HCT116 (cell line): ENCODE data around the gene CEP55. TPM values are rescaled to one million over a fixed set of nuclear protein-coding genes. Genes with fewer than 3 reads are reported as not detected.

Experiments
- ATAC-seq: fragments of 200-7000 bp; cut with Tn5 transposase; 2 replicates; pipeline ENCODE4 v1.9.1; 2020; ENCODE audit warnings: mild to moderate bottlenecking, moderate library complexity
- BruUV-seq: library from RNA; stranded (reverse); fragments of 400-500 nt; replicated peaks from 2 replicates; lab custom pipeline; 2021; lab: Mats Ljungman, UMichigan
- CTCF ChIA-PET: fragments of 300-600 bp; sonication (Branson Sonifier 250); formaldehyde crosslinking; loops from one replicate; lab custom pipeline; 2021; ENCODE audit warnings: antibody characterized with exemption; lab: Charles Lee
- POLR2A ChIA-PET: fragments of 300-600, 350-600 bp; sonication (Branson Sonifier 250); formaldehyde crosslinking; loops from one replicate; lab custom pipeline; 2021; ENCODE audit warnings: antibody characterized with exemption; lab: Charles Lee
- RAD21 ChIA-PET, 2 experiments: fragments of 300-600 bp; sonication (Branson Sonifier 250); formaldehyde crosslinking; loops; one replicate each; lab custom pipeline; 2023; ENCODE audit warnings: low total read pairs in 2 of 2; ENCODE audit not compliant: uncharacterized antibody in 2 of 2, unreplicated experiment in 2 of 2, low non-redundant PET in 1 of 2; lab: Charles Lee
- DNase-seq: peaks from one replicate; pipeline ENCODE4 v3.0.0-alpha.2; 2010; ENCODE audit warnings: low read depth, low spot score
- H2AFZ ChIP-seq: fragments of 200-600 bp; shearing (Covaris generic), sonication (generic); 2 replicates; pipeline ENCODE4 v1.6.1; 2017; ENCODE audit warnings: low read depth, mixed run types, mixed read lengths, antibody characterized with exemption, low read length; ENCODE audit not compliant: poor library complexity, severe bottlenecking
- H3K27ac ChIP-seq: 2 replicates; pipeline ENCODE4 v1.5.1; 2012; ENCODE audit warnings: low read depth, low read length
- H3K27me3 ChIP-seq: fragments of 200-600 bp; sonication (generic); 2 replicates; pipeline ENCODE4 v1.6.1; 2016; ENCODE audit warnings: mixed run types, low read length, mixed read lengths; ENCODE audit not compliant: insufficient read depth
- H3K36me3 ChIP-seq, 2 experiments: fragments of 200-500 bp in 1 of 2; fragments of 200-600 bp in 1 of 2; sonication (Bioruptor generic) in 1 of 2; sonication (generic) in 1 of 2; 2 replicates each; pipeline versions ENCODE4 v1.5.1 to v1.6.1; 2014 to 2016; ENCODE audit warnings: low read length in 2 of 2, inconsistent platforms in 1 of 2, mixed read lengths in 1 of 2, mixed run types in 1 of 2; ENCODE audit not compliant: insufficient read depth in 2 of 2, control insufficient read depth in 1 of 2
- H3K4me1 ChIP-seq, 2 experiments: fragments of 200-600 bp in 1 of 2; sonication (generic) in 1 of 2; 2 replicates each; pipeline versions ENCODE4 v1.5.1 to v1.6.1; 2012 to 2017; ENCODE audit warnings: low read length in 2 of 2, inconsistent platforms in 1 of 2, mild to moderate bottlenecking in 1 of 2, mixed read lengths in 1 of 2, mixed run types in 1 of 2, moderate library complexity in 1 of 2; ENCODE audit not compliant: insufficient read depth in 2 of 2, control insufficient read depth in 1 of 2
- H3K4me2 ChIP-seq: fragments of 200-600 bp; sonication (generic); 2 replicates; pipeline ENCODE4 v1.6.1; 2017; ENCODE audit warnings: mixed run types, low read length, mixed read lengths
- H3K4me3 ChIP-seq, 2 experiments: fragments of 200-600 bp in 1 of 2; sonication (generic) in 1 of 2; replicated peaks in 1 of 2; 2 replicates each; pipeline ENCODE4 v1.5.1; 2011 to 2016; ENCODE audit warnings: low read length in 2 of 2, control low read depth in 1 of 2, low read depth in 1 of 2, mild to moderate bottlenecking in 1 of 2, mixed read lengths in 1 of 2, mixed run types in 1 of 2
- H3K79me2 ChIP-seq: fragments of 200-600 bp; sonication (generic); 2 replicates; pipeline ENCODE4 v1.6.1; 2017; ENCODE audit warnings: mild to moderate bottlenecking, mixed run types, low read length, moderate library complexity, mixed read lengths; ENCODE audit not compliant: insufficient read depth
- H3K9ac ChIP-seq: fragments of 200-600 bp; sonication (generic); 2 replicates; pipeline ENCODE4 v1.6.1; 2016; ENCODE audit warnings: low read length, mixed read lengths
- H3K9me2 ChIP-seq: fragments of 200-600 bp; sonication (generic), shearing (Covaris generic); 2 replicates; pipeline ENCODE4 v1.6.1; 2017; ENCODE audit warnings: mixed run types, mild to moderate bottlenecking, moderate library complexity; ENCODE audit not compliant: insufficient read depth
- H3K9me3 ChIP-seq, 2 experiments: fragments of 200-500 bp in 1 of 2; fragments of 200-600 bp in 1 of 2; sonication (Bioruptor generic) in 1 of 2; sonication (generic) in 1 of 2; 2 replicates each; pipeline ENCODE4 v1.6.1; 2014 to 2017; ENCODE audit warnings: low read length in 2 of 2, mixed read lengths in 2 of 2, inconsistent platforms in 1 of 2, low read depth in 1 of 2, mild to moderate bottlenecking in 1 of 2, mixed run types in 1 of 2, moderate library complexity in 1 of 2; ENCODE audit not compliant: control insufficient read depth in 1 of 2, insufficient read depth in 1 of 2
- H4K20me1 ChIP-seq: fragments of 200-600 bp; sonication (generic), shearing (Covaris generic); 2 replicates; pipeline ENCODE4 v1.6.1; 2017; ENCODE audit warnings: mixed run types, mild to moderate bottlenecking, moderate library complexity; ENCODE audit not compliant: insufficient read depth
- CBX3 ChIP-seq: IDR thresholded peaks from 2 replicates; pipeline ENCODE4 v1.6.1; 2012; ENCODE audit warnings: low read depth
- CEBPB ChIP-seq: IDR thresholded peaks from 2 replicates; pipeline ENCODE4 v1.6.1; 2012; ENCODE audit warnings: low read depth
- EGR1 ChIP-seq: IDR thresholded peaks from 2 replicates; pipeline ENCODE4 v1.6.1; 2012; ENCODE audit warnings: low read depth
- ELF1 ChIP-seq: IDR thresholded peaks from 2 replicates; pipeline ENCODE4 v1.6.1; 2012; ENCODE audit warnings: low read depth, borderline replicate concordance
- EZH2phosphoT487 ChIP-seq: fragments of 200-600 bp; IDR thresholded peaks from 2 replicates; pipeline ENCODE4 v1.6.1; 2018; ENCODE audit warnings: antibody characterized with exemption, borderline replicate concordance
- FOSL1 ChIP-seq: IDR thresholded peaks from 2 replicates; pipeline ENCODE4 v1.6.1; 2012; ENCODE audit warnings: low read depth
- JUND ChIP-seq: IDR thresholded peaks from 2 replicates; pipeline ENCODE4 v1.6.1; 2012
- POLR2AphosphoS5 ChIP-seq: IDR thresholded peaks from 2 replicates; pipeline ENCODE4 v1.6.1; 2011; ENCODE audit warnings: mild to moderate bottlenecking, low read depth, low read length, moderate library complexity
- RAD21 ChIP-seq: IDR thresholded peaks from 2 replicates; pipeline ENCODE4 v1.6.1; 2012; ENCODE audit warnings: low read depth, mild to moderate bottlenecking
- REST ChIP-seq: IDR thresholded peaks from 2 replicates; pipeline ENCODE4 v1.6.1; 2012; ENCODE audit warnings: low read depth
- SIN3A ChIP-seq: IDR thresholded peaks from 2 replicates; pipeline ENCODE4 v1.6.1; 2012; ENCODE audit warnings: low read depth
- SP1 ChIP-seq: IDR thresholded peaks from 2 replicates; pipeline ENCODE4 v1.6.1; 2012; ENCODE audit warnings: low read depth
- SRF ChIP-seq: IDR thresholded peaks from 2 replicates; pipeline ENCODE4 v1.6.1; 2012; ENCODE audit warnings: low read depth
- TCF7L2 ChIP-seq: IDR thresholded peaks from 2 replicates; pipeline ENCODE4 v1.7.0; 2011; ENCODE audit warnings: borderline replicate concordance, inconsistent platforms; ENCODE audit not compliant: insufficient read depth, insufficient read length; ENCODE audit errors: extremely low read depth
- YY1 ChIP-seq: IDR thresholded peaks from 2 replicates; pipeline ENCODE4 v1.6.1; 2011; ENCODE audit warnings: low read length, low read depth, moderate library complexity, mild to moderate bottlenecking; ENCODE audit not compliant: insufficient replicate concordance; ENCODE audit errors: extremely low read depth
- ZNF274 ChIP-seq: fragments of 200-500 bp; sonication (Bioruptor generic); IDR thresholded peaks from 2 replicates; pipeline ENCODE4 v1.6.1; 2014; ENCODE audit warnings: mild to moderate bottlenecking, low read depth, low read length, inconsistent platforms
- intact Hi-C: fragments of 100-400 bp; cut with micrococcal nuclease; formaldehyde crosslinking; loops from 2 replicates; pipeline ENCODE4 v1.10.0; 2022
- total RNA-seq: library from RNA; stranded (reverse); gene quantifications from one replicate; pipeline ENCODE4 v1.2.1, GENCODE V29; 2021; ENCODE audit not compliant: unreplicated experiment
- TF ChIP-seq, protein P1 (sequence below): IDR thresholded peaks from 2 replicates; pipeline ENCODE4 v1.6.1; 2011; ENCODE audit warnings: mild to moderate bottlenecking, low read length, moderate library complexity; ENCODE audit not compliant: insufficient replicate concordance; ENCODE audit errors: extremely low read depth
- TF ChIP-seq, protein P2 (sequence below): IDR thresholded peaks from 2 replicates; pipeline ENCODE4 v1.6.1; 2012
- TF ChIP-seq, protein P3 (sequence below), 3 experiments: fragments of 200-600 bp in 1 of 3; sonication (generic) in 1 of 3; IDR thresholded peaks in 2 of 3; conservative IDR thresholded peaks in 1 of 3; 2 replicates each; pipeline ENCODE4 v1.5.1; 2012 to 2017; ENCODE audit warnings: low read depth in 2 of 3, low read length in 2 of 3, antibody characterized with exemption in 1 of 3, borderline replicate concordance in 1 of 3, control low read depth in 1 of 3, mild to moderate bottlenecking in 1 of 3, mixed read lengths in 1 of 3, mixed run types in 1 of 3, moderate library complexity in 1 of 3; ENCODE audit not compliant: insufficient read depth in 1 of 3

CEP55 gene
- total RNA-seq, 1 experiment from 2014 or later = 63.7 TPM

- DNase-seq (no peak), ATAC-seq (no peak)
- no peaks in the 10 kb centered on the region for H3K9me3 ChIP-seq
- TF ChIP-seq, protein P1, sequence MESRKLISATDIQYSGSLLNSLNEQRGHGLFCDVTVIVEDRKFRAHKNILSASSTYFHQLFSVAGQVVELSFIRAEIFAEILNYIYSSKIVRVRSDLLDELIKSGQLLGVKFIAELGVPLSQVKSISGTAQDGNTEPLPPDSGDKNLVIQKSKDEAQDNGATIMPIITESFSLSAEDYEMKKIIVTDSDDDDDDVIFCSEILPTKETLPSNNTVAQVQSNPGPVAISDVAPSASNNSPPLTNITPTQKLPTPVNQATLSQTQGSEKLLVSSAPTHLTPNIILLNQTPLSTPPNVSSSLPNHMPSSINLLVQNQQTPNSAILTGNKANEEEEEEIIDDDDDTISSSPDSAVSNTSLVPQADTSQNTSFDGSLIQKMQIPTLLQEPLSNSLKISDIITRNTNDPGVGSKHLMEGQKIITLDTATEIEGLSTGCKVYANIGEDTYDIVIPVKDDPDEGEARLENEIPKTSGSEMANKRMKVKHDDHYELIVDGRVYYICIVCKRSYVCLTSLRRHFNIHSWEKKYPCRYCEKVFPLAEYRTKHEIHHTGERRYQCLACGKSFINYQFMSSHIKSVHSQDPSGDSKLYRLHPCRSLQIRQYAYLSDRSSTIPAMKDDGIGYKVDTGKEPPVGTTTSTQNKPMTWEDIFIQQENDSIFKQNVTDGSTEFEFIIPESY = no peak
- TF ChIP-seq, protein P2, sequence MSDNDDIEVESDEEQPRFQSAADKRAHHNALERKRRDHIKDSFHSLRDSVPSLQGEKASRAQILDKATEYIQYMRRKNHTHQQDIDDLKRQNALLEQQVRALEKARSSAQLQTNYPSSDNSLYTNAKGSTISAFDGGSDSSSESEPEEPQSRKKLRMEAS = no peak
- TF ChIP-seq YY1 = no peak
- TF ChIP-seq EZH2phosphoT487 = no peak
- no peak for TF ChIP-seq CBX3
- TF ChIP-seq JUND = no peak
- TF ChIP-seq CEBPB = no peak
- TF ChIP-seq SP1 = no peak
- TF ChIP-seq ELF1 = no peak
- TF ChIP-seq RAD21 = no peak
- TF ChIP-seq REST = no peak
- TF ChIP-seq FOSL1 = no peak
- no peak for TF ChIP-seq ZNF274
- no peak for TF ChIP-seq TCF7L2
- TF ChIP-seq POLR2AphosphoS5 = no peak
- TF ChIP-seq SRF = no peak
- TF ChIP-seq SIN3A = no peak
- TF ChIP-seq, protein P3, sequence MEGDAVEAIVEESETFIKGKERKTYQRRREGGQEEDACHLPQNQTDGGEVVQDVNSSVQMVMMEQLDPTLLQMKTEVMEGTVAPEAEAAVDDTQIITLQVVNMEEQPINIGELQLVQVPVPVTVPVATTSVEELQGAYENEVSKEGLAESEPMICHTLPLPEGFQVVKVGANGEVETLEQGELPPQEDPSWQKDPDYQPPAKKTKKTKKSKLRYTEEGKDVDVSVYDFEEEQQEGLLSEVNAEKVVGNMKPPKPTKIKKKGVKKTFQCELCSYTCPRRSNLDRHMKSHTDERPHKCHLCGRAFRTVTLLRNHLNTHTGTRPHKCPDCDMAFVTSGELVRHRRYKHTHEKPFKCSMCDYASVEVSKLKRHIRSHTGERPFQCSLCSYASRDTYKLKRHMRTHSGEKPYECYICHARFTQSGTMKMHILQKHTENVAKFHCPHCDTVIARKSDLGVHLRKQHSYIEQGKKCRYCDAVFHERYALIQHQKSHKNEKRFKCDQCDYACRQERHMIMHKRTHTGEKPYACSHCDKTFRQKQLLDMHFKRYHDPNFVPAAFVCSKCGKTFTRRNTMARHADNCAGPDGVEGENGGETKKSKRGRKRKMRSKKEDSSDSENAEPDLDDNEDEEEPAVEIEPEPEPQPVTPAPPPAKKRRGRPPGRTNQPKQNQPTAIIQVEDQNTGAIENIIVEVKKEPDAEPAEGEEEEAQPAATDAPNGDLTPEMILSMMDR (IDR thresholded peaks at IDR 0.05 in 2 of 3, conservative IDR thresholded peaks at IDR 0.05 in 1 of 3; ENCODE audit: borderline replicate concordance in 1 of 3, insufficient read depth in 1 of 3, low read depth in 2 of 3, low read length in 2 of 3) = no peak; a peak in 1 of 6 replicates
- no peak for TF ChIP-seq EGR1
- no peaks in the 10 kb centered on the region for H3K27me3 ChIP-seq
- peaks cover 0 to 7% of the 10 kb centered on the region in 2 experiments; a peak in 2 of 4 replicates for H3K4me1 ChIP-seq
- H4K20me1 ChIP-seq = no peaks in the 10 kb centered on the region
- ChIA-PET POLR2A (no interaction called here), RAD21 (no interaction called here), CTCF (interaction anchor here (0.7 to 3.1 kb wide), 3 partner anchors 15 to 263 kb away, joined by 3 to 71 read pairs (median 3); no protein-coding TSS in a partner anchor)
- H3K36me3 ChIP-seq = no peaks in the 10 kb centered on the region
- no peak overlapping the region for H3K4me2 ChIP-seq
- no TSS peak for BruUV-seq
- H3K9me2 ChIP-seq = no peaks in the 10 kb centered on the region
- H3K9ac ChIP-seq = no peak overlapping the region
- intact Hi-C loops = no loop called here
- H3K79me2 ChIP-seq = no peaks in the 10 kb centered on the region
- no peak overlapping the region for H2AFZ ChIP-seq
- no peak overlapping the region for H3K27ac ChIP-seq
- H3K4me3 ChIP-seq = no peak overlapping the region
These were observed 56.4 kb downstream of the CEP55 start for GRCh38 chr10:93552780-93553179.
